Activated CD4-positive, alpha-beta T cell treated with anti-CD3 and anti-CD28 coated beads, Interleukin-2, amount 50 U/mL, for 4 hours (primary cell): Measurements from ENCODE around the gene CYP19A1.

Source experiments
- DNase-seq, 2 experiments: peaks; one replicate each; pipeline ENCODE4 v3.0.0-alpha.2; 2020

The CYP19A1 gene

DNA sequence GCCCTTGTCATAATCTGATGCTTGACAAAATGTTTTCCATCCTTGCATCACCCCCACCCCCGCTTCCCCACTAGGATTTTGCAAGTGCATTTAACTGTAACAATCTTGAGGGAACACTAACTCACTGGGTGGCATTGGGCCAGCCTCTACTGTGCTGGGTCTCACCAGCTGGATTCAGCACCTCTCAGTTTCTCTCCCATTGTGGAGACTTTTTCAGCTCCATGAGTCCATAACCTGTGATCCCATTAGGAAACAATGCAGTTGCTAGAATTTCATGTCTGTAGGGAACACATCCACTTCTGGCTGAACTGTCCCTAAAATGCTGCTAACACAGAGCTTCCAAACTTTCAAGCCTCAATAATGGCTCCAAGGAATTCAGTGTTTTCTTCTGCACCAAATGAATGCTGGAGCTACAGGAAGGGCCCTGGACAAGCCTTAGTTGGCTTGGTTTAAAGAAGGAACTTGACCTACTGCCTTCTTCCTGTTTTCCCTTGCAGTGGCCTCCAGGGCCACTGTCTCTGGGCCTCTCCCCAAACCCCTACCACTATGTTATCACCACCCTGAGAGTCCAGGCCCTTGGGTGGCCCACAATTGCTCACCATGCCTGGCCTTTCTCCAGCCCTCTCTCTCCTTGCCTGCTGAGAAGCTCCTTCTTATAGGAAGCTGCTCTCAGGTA, 15.6 kb downstream of the CYP19A1 start:
- no peak for DNase-seq

DNA sequence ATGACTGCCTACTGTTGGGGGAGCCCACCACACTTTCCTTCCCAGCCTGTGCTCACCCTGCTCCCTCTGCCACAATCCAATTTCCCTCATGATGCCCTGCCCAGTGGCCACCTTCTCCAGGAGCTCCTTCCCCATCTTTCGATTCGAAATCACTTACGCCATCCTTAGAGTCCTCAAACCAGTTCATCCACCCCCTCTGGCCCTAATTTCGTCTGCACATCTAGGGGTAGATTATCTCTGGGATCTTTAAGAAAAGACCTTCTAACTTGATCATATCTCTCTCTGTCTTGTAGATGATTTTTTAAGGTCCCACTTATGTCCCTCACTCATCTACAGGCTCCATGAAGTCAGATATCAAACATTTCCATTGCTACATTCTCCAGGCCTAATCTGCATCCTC, 17.1 kb downstream of the CYP19A1 start:
- no peak for DNase-seq

DNA sequence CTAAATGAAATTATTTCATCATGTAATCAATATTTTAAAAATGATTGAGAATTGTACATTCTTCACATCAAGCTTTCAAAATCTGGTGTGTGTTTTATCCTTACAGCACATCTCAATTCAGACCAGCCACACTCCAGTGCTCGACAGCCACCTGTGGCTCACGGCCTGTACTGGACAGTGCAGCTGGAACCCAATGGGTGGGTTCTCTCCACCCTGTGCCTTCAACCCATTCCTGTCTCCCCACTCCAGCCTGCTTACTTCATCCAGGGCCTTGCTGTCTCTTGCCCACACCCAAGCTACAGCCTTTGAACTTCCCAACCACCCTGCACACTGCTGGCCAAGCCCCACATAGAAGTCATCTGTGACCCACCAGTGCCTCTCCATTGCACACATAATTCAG, 17.6 kb downstream of the CYP19A1 start:
- DNase-seq: no peak

DNA sequence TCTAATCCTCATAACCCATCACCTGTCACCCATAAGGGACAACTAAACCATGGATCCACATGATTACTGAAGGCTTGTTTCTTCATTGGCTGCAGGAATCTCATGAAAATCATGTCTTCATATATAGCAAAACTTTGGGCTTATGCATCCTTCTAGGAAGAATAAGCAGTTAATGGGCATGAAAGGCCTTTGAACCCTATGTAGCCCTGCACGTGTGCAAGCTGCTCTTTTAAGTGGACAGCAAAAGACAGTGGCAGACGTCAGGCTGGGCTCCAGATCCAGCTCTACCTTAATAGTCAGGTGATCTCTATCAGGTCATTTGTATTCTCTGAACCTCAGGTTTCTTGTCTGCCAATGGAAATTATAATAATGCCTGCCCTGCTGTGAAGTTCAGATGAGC, 18.9 kb downstream of the CYP19A1 start:
- DNase-seq: no peak

DNA sequence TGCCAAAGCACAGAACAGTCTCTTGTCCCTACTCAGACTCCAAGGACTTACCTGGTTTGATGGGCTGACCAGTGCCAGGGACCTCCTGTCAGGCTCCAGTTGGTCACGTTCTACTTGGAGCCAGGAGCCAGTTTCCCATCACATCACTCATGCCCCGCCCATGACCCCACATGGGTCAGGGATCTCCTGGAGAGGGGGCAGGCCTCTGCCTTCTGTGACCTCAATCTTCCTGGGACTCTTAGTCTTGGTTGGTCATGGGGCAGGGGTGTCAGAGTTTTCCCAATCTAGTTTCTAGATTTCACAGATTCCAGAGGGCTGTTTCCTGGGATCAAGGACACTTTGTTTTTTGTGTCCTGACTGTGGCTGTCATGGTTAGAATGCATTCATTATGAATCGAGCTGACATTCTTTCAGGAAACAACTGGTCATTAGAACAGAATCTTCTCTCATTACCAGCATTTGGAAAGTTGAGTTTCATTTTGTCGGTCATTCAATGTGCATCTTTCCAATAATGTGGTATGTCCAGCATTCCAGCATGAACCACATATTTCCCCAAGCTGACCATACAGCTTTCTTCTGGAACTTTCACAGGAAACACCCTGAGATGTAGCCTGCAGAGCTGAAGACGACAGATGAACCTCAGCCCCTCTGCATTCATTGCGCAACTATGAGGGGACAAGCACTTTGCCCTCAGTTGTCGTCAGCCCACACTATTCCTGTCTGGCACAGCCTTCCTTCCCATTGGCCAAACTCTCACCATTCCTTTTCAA, 19.8 kb downstream of the CYP19A1 start:
- no peak for DNase-seq

DNA sequence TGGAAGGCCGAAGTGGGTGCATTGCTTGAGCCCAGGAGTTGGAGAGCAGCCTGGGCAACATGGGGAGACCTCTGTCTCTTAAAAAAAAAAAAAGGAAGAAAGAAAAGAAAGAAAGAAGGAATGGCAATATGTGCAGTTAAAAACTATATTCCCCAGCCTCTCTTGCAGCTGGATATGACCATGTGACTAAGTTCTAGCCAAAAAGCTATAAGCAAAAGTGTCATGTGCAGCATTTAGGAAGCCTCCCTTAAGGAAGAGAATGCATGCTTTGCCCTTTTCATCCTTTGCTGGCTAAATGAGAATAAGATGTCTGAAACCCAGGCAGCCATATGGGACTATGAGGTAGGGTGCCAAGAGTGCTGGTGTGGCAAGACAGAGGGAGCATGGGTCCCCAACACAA, 21.8 kb downstream of the CYP19A1 start:
- no peak for DNase-seq

DNA sequence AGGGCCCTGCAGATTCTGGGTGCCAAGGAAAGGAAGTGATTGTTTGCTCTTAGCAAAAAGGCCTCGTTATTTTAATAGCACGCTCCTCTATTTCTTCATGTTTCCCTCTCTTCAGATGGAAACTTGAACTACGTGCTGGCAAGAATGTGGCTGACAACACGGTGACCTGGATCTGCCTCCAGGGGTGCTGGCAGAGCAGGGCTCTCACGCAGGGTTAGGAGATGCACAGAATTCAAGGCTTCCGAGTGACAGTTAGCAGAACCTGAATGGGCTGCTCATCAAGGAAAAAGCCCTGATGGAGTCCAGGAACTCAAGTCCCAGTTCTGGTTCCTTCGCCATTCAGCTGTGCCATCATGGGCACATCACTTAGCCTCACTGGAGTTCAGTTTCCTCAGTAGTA, 22.7 kb downstream of the CYP19A1 start:
- DNase-seq: no peak

DNA sequence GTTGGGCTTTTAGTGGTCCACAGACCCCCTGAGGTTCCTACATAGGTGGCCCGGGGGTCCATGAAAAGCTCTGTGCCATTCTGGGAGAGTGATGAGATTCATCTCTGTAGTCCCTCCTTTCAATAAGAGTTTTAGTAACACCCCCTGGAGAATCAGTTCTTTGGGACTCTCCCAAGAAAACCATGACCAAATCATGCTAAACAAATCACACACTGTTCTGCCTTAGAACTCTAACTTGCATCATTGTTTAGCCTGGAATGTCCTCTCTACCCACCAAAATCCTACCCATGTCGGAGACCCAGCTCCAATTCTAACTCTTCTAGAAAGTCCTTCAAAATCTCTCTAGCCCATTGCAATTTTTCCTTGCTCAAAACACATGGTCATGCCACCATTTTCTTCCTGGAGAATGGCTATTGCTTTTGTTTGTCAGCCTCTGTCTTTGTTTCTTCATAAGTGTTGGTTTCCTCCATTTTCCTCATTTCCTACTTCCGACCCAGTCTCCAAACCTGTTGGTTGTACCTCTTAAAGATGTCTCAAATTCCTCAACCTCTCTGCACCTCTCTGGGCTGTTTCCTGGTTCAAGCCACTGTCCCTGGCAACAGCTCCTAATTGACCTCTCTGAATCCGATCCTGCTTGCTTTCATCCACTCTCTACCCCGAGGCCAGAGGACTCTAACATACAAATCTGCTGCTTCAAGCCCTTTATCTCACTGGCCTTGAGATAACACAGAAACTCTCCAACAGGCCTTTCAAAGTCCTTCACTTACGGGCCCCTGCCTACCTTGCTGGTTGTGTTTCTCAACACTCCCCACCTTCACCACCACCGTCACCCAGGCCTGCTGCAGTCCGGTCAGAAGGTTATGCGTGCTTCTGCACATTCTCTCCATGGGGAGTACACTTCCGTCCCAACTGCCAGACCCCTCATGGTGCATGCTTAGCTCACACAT, 23.7 kb downstream of the CYP19A1 start:
- DNase-seq: no peak

DNA sequence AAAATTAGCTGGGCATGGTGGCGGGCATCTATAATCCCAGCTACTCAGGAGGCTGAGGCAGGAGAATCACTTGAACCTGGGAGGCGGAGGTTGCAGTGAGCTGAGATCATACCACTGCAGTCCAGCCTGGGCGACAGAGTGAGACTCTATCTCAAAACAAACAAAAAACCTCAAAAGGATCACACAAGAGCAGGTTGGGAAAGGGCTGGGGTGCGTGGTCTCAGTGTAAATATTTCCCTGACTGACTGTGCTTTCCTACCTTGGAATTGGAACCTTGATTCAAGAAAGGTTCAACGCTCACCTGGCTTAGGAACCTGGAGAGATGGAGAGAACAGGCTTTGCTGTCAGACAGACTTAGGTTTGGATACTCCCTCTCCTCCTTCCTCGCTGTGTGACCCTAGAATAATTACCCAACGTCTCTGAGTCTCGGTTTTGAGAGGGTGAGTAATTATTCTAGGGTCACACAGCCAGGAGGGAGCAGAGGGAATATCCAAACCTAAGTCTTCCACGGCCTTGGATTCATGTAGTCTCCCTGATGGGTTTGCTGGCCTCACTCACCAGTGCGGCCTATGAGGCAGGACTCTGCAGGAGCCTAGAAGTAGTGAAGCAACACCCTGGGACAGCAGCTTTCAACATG, 24.6 kb downstream of the CYP19A1 start:
- DNase-seq: no peak

DNA sequence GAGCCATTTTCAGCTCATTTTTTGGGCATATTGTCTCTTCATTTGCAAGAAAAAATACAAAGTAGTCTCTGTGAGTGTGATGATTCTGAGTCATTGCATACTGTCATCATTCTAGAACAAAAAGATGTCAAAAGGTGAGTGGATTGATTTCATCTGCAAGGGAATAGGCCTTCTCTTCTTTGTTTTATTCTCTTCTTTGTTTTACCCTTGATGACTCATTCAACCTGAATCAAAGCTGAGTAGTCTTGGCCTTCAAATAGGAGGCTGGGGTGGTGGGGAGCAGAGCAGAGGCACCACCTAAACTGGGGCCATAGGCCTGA, 25.4 kb downstream of the CYP19A1 start:
- no peak for DNase-seq

DNA sequence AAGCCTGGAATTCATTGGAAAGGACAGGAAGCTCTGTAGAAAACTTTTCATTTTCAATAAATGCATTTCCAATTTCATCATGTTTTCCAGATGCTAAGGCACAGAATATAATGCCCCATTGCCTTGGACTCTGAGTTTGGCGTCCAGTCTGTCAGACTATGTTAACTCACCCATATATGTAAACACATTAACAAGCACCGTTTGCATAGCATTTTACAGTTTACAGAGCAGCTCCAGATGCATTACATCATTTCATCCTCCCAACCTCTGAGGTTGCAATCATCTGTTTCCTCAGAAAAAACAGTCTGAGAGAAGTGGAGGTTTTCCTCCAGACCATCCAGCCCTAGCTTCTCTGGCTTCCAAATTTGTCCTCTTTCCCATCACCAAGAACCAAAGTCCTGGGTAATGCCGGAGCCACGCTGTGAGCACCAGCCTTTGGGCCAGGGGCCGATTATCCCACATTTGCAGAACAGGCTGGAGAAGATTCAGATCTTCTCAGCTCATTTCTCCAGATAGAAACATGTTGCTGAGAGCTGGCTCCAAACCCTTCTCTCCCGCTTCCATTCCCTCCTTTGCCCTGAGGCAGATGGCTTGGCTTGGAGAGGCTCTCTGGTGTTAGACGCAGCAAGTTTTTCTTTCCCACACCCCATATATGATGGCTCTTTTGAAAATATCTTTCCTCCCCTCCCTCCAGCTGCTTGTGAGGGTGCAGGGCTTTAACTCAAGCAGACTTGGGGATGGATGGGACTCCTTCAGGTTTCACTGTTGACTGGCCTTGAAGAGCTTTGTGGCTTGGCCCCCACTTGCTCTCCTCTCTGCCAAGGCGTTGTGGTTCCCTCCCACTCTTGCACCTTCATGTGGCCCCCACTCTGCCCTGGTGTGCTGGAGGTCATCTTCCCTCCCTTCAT, 26.0 kb downstream of the CYP19A1 start:
- DNase-seq: no peak

DNA sequence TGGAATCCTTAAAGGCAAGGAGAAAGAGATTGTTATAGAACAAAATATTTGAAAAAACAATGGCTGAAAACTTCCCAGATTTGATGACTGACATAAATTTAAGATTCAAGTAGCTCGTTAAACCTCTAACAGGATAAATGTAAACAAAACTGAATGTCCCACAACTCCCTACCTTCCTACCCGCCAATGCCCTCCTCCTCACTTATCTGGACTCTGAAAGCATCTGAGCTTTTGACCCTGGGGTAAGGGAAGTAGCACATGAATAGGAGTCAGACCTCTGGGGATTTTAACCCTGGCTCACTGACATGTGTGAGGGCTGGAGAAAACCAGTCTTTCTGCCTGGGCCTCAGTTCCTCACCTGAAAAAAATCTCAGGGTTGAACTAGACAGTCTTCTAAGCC, 26.9 kb downstream of the CYP19A1 start:
- no peak for DNase-seq

DNA sequence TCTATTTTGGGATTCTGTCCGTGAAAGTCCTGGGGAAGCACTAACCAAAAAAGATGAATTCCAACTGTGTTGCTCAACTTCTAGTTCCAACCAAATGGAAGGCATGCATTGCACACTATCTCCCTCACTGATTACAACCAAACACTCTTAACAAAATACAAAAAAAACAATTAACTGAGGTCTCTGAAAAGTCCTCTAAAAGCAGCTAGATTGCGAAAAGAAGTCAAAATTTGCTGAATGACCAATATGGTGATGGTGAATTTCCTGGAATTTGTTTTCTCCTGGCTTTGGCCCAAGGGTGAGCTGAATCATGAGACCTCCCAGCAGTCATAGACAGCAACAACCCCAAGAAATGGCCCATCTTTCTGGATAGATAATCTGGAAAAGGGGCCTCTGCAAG, 28.3 kb downstream of the CYP19A1 start:
- no peak for DNase-seq

DNA sequence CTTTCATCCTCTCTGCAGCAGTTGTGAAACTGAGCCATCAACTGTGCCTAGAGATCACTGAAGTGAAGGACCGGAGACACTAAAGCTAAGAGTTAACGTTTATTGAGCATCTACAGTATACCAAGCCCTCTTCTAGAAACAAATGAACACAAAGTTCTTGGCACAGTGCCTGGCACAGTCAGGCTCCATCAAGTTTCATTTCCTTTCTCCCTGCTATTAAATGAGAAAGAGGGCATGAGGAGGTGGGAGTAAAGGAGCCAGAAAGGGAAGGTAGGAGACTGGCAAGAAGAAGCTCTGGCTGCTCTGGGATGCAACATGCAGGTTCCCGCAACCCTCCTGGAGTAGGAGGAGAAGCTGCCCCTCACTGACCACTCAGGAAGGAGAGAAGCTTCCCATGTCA, 30.6 kb downstream of the CYP19A1 start:
- DNase-seq: no peak

DNA sequence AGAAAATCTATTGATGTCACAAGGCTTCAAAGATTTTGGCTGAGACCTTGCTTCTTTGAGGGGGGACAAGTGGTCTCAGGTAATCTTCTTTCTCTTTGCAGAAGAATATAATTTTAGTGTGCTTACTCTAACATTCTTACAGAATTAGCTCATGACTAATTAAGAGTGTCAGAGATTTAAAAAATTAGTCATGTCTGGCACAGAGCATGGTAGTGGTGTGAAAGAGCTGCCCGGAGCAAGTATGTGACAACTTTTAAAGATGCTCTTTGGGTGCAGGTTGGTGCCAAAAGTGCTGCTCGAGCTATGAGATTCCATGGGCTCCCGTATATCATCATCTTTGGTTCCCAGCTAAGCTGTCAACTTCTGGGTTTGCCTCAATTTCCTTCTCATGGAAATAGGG, 31.1 kb downstream of the CYP19A1 start:
- DNase-seq: no peak

DNA sequence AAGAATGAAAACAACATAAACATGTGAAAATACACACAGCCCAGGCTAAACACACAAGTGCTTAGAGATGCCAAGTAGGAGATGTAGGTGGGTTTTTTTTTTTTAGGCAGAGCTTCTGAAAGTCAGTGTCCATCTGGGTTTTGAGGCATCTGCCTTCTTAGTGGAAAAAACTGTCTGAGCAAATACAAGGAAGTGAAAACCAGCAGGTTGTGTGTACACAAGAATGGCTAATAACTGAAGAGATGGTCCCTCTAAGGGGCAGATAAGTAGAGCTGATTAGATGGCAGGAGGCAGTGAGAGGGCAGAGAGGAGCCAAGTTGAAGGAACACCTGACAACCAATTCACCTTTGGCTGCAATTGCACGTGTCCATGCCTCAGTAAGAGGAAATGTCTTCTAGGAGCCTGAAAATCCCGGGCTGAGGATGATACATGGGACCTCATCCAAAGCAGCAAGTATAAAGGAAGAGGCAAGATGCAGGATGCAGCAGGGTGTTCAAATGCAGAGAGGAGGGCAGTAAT, 34.9 kb downstream of the CYP19A1 start:
- no peak for DNase-seq

DNA sequence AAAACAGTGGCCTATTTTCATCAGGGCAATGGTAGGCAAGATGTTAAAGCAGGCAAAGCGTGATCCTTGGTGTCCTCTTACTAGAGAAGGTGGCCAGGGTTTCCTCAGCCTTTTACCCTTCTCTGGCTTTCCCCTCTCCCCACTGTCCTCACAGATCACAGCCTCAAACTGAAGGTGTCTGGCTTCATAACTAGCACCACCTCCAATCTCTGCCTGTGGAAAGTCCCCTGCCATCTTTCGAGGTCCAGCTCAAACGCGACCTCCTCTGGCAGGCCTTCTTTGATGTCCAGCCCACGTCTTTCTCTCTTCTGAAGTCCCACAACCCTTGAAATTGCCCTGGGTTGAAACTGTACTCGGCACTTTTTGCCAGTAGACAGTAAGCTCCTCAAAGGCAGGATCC, 35.9 kb downstream of the CYP19A1 start:
- DNase-seq: no peak

DNA sequence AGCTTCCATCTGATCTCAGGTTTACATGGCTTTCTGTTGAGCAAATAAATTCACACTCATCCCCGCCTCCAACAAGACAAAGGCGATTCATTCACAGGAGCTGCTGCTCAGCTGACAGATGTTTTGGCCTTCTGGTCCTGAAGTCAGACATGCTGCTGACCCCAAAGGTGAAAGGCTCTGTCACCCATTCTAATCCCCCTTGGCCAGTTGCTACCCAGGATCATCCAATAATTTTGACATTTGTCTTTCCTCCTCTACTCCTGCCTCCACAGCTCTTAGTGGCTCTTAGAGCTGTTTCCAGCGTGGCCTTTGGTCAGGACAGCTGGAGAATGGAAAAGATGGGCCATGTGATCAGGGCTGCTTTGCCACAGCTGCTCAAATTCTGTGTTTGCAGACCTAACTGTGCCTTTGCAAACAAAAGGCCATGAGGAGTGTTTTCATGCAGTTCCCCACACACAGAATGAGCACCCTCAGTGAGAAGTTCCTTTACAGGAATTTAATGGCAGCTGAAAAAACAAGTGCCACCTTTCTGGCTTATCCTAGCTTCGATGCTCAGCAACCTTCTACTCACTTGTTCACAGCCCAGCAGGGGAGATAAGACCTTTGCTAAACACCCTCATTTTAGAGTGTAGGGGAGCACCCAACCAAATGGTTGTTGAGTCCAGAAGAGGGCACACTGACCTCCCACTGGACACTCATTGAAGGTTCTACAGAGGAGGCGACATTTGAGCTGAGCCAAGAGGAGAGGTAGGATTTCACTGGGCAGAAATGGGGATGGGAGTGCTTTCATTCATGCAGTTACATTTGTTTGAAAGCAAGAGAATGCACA, 39.0 kb downstream of the CYP19A1 start:
- DNase-seq: no peak

DNA sequence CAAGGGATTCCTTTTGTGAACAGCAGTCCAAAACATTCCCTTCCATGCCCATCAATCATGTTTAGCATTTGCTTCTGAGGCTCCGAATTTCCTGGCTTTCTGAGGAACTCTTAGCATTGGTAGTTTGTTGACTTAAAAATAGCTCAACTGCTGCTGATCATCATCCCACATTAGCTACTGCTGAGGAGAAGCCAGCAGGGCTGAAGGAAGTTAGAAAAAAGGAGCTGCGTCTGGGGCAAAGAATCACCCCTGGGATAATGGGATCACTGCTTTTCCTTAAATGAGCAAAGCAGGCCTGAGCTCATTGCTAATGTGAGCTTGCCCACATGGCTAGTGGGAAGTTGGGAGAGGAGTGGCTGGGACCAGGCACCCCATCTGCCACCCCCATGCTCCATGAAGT, 39.8 kb downstream of the CYP19A1 start:
- DNase-seq: no peak

DNA sequence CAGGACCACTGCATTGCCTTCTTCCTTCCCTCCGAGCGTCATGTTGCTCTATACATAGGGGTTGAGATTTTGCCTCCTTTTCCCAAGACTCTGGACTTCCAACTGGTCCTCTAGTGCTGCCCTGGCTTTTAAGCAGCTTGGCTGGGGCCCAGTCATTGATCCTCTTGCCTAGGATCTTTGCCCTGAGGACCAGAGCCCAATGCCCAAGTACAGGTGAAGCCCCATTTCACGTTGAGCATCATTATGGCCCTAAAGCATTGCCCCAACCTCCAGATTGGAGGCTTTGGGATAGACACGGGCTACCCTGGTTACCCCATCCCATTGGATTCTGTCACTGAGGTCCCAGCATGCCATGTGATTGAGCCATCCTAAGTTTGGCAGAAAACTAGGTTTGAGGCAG, 47.7 kb downstream of the CYP19A1 start:
- DNase-seq: no peak

DNA sequence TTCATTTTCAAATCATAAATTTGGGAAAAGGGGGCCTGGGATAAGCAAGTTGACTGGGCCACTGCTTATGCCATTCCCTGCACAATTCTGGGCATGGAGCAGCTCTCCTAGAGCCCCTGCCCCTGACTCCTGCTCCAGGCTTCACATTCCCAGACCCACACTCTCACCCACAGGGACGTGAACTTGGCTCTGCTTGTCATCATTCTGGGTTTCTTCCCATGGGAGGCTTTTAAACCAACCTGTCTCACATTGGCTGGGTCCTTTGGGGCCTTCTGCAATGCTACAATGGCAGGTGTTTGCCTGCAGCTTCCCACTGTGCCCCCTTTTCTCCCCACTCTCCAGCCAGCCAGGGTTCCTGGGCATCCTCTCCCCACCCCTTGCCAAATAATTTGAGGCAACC, 49.1 kb downstream of the CYP19A1 start:
- DNase-seq: no peak
